GM21381 (cell line): ENCODE data around the gene DNAJC1.

Experiments used
- ATAC-seq: cut with Tn5 transposase; IDR thresholded peaks from one replicate; pipeline ENCODE4 v1.9.1; 2021; ENCODE audit warnings: mild to moderate bottlenecking, moderate library complexity; ENCODE audit not compliant: unreplicated experiment

DNAJC1 gene

GRCh38 chr10:21771219-21771618 lies 232.3 kb downstream of the DNAJC1 start:
- no peak for ATAC-seq

- ATAC-seq = no peak
These were observed 234.5 kb downstream of the DNAJC1 start for GRCh38 chr10:21769041-21769440.

GRCh38 chr10:21764466-21765189 lies 238.9 kb downstream of the DNAJC1 start:
- no peak for ATAC-seq

GRCh38 chr10:21760332-21760731 lies 243.2 kb downstream of the DNAJC1 start:
- no peak for ATAC-seq

GRCh38 chr10:21759232-21759631 lies 244.3 kb downstream of the DNAJC1 start:
- no peak for ATAC-seq

GRCh38 chr10:21758696-21759095 lies 244.8 kb downstream of the DNAJC1 start:
- no peak for ATAC-seq

GRCh38 chr10:21758239-21758638 lies 245.3 kb downstream of the DNAJC1 start:
- ATAC-seq = no peak

- ATAC-seq = no peak
These were observed 246.2 kb downstream of the DNAJC1 start for GRCh38 chr10:21757185-21757901.

- ATAC-seq = no peak
These were observed 246.8 kb downstream of the DNAJC1 start for GRCh38 chr10:21756707-21757106.

GRCh38 chr10:21754410-21755011 lies 249.0 kb downstream of the DNAJC1 start:
- no peak for ATAC-seq

- no peak for ATAC-seq
These were observed 249.8 kb downstream of the DNAJC1 start for GRCh38 chr10:21753497-21754270.

- ATAC-seq = no peak
These were observed 251.9 kb downstream of the DNAJC1 start for GRCh38 chr10:21751341-21752310.

GRCh38 chr10:21750424-21750823 lies 253.1 kb downstream of the DNAJC1 start:
- no peak for ATAC-seq

- ATAC-seq = no peak
These were observed 253.7 kb downstream of the DNAJC1 start for GRCh38 chr10:21749788-21750187.

- ATAC-seq = no peak
These were observed 255.7 kb downstream of the DNAJC1 start for GRCh38 chr10:21747809-21748208.

- ATAC-seq = no peak
These were observed 257.4 kb downstream of the DNAJC1 start for GRCh38 chr10:21746118-21746517.

GRCh38 chr10:21744223-21744622 lies 259.3 kb downstream of the DNAJC1 start:
- no peak for ATAC-seq

- no peak for ATAC-seq
These were observed 260.7 kb downstream of the DNAJC1 start for GRCh38 chr10:21742740-21743412.

- no peak for ATAC-seq
These were observed 262.5 kb downstream of the DNAJC1 start for GRCh38 chr10:21740989-21741388.

- ATAC-seq = no peak
These were observed 266.4 kb downstream of the DNAJC1 start for GRCh38 chr10:21737106-21737505.
